GM18867 (cell line): ENCODE measurements around the gene DTNB.

Source experiments
- ATAC-seq: cut with Tn5 transposase; IDR thresholded peaks from one replicate; pipeline ENCODE4 v1.9.1; 2021; ENCODE audit warnings: mild to moderate bottlenecking, moderate library complexity; ENCODE audit not compliant: unreplicated experiment

DTNB gene

GRCh38 chr2:25356088-25356487 is 317.3 kb downstream of the DTNB start:
- no peak for ATAC-seq

- ATAC-seq = no peak
Measured at GRCh38 chr2:25355270-25355669, 318.1 kb downstream of the DTNB start.

GRCh38 chr2:25354116-25354515 is 319.3 kb downstream of the DTNB start:
- no peak for ATAC-seq

- ATAC-seq = no peak
Measured at GRCh38 chr2:25349397-25349796, 324.0 kb downstream of the DTNB start.

GRCh38 chr2:25347846-25348245 is 325.5 kb downstream of the DTNB start:
- ATAC-seq = no peak

- no peak for ATAC-seq
Measured at GRCh38 chr2:25347205-25347815, 326.1 kb downstream of the DTNB start.

- no peak for ATAC-seq
Measured at GRCh38 chr2:25343187-25343825, 330.1 kb downstream of the DTNB start.

- peak; percentile 74 for ATAC-seq
Measured at GRCh38 chr2:25342372-25343186, 330.8 kb downstream of the DTNB start.

- ATAC-seq = peak; percentile 31
Measured at GRCh38 chr2:25341753-25342371, 331.5 kb downstream of the DTNB start, which contains the start of gene DNMT3A. TSS of gene DNMT3A (minus strand) at chr2:25341925. CDS start at chr2:25313984, 27,941 bp downstream.

GRCh38 chr2:25341011-25341727 is 332.2 kb downstream of the DTNB start:
- ATAC-seq = peak; percentile 30

GRCh38 chr2:25340181-25340921 is 333.0 kb downstream of the DTNB start:
- ATAC-seq = no peak

GRCh38 chr2:25339791-25340180 is 333.6 kb downstream of the DTNB start:
- no peak for ATAC-seq

GRCh38 chr2:25339211-25339674 is 334.1 kb downstream of the DTNB start:
- no peak for ATAC-seq

- no peak for ATAC-seq
Measured at GRCh38 chr2:25338401-25338800, 335.0 kb downstream of the DTNB start.

- ATAC-seq = no peak
Measured at GRCh38 chr2:25337891-25338290, 335.5 kb downstream of the DTNB start.

GRCh38 chr2:25337276-25337675 is 336.1 kb downstream of the DTNB start:
- no peak for ATAC-seq

- ATAC-seq = no peak
Measured at GRCh38 chr2:25336383-25336841, 337.0 kb downstream of the DTNB start.

- no peak for ATAC-seq
Measured at GRCh38 chr2:25335971-25336370, 337.4 kb downstream of the DTNB start.

GRCh38 chr2:25335204-25335603 is 338.2 kb downstream of the DTNB start:
- no peak for ATAC-seq

GRCh38 chr2:25334482-25334881 is 338.9 kb downstream of the DTNB start:
- ATAC-seq = no peak
